Esophagus squamous epithelium (tissue), 4 donors: ENCODE data around the gene CCT5.

Experiments
- POLR2A ChIP-seq, 4 donors: fragments of 450-650 bp; IDR thresholded peaks; one replicate each; pipeline ENCODE4 v1.6.1; 2017; ENCODE audit warnings: antibody characterized with exemption in 4 of 4, mild to moderate bottlenecking in 4 of 4, moderate library complexity in 3 of 4
- TF ChIP-seq, protein P1 (sequence below), 6 experiments: fragments of 450-650 bp in 4 of 6; fragments of 200-600 bp in 2 of 6; sonication (generic) in 2 of 6; IDR thresholded peaks; one replicate each; pipeline ENCODE4 v1.5.1; 2016 to 2019; ENCODE audit warnings: antibody characterized with exemption in 6 of 6, mild to moderate bottlenecking in 4 of 6, moderate library complexity in 4 of 6

DNA sequence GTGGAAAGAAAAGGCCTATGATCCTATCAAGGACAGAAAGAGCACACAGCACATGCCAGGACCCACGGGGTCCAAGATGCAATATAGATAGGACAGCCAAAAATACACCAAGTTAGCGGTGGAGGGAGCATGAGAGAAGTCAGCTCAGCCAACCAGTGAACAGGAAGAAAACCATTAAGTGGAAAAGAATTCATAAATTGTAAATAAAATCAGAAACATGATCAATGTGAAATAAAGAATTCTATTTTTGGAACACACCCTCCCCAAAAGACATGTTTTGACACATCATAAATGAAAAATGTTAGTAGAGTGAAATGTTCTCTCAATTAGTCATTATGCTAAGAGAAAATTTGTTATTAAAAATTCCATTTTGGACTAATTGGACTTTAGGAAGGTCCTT is 36.0 kb upstream of the CCT5 start:
- TF ChIP-seq, protein P1, sequence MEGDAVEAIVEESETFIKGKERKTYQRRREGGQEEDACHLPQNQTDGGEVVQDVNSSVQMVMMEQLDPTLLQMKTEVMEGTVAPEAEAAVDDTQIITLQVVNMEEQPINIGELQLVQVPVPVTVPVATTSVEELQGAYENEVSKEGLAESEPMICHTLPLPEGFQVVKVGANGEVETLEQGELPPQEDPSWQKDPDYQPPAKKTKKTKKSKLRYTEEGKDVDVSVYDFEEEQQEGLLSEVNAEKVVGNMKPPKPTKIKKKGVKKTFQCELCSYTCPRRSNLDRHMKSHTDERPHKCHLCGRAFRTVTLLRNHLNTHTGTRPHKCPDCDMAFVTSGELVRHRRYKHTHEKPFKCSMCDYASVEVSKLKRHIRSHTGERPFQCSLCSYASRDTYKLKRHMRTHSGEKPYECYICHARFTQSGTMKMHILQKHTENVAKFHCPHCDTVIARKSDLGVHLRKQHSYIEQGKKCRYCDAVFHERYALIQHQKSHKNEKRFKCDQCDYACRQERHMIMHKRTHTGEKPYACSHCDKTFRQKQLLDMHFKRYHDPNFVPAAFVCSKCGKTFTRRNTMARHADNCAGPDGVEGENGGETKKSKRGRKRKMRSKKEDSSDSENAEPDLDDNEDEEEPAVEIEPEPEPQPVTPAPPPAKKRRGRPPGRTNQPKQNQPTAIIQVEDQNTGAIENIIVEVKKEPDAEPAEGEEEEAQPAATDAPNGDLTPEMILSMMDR (IDR thresholded peaks at IDR 0.05), result no peak
- TF ChIP-seq POLR2A (IDR thresholded peaks at IDR 0.05), result no peak
